NT2/D1 (cell line): ENCODE results near the gene BCAS3.
A peak's percentile ranks its signal among the peaks of the same experiment; 100 is the strongest.

Source experiments
- DNase-seq: peaks from one replicate; pipeline ENCODE4 v3.0.0-alpha.2; 2011; ENCODE audit warnings: low read depth, low spot score
- H3K27me3 ChIP-seq: 2 replicates; pipeline ENCODE4 v1.6.0; 2011; ENCODE audit warnings: mild to moderate bottlenecking; ENCODE audit not compliant: insufficient read length, insufficient read depth
- H3K36me3 ChIP-seq: 2 replicates; pipeline ENCODE4 v1.6.1; 2011; ENCODE audit warnings: mild to moderate bottlenecking, low read length, mixed read lengths; ENCODE audit not compliant: insufficient read depth, insufficient read length
- H3K4me1 ChIP-seq: 2 replicates; pipeline ENCODE4 v1.5.1; 2011; ENCODE audit not compliant: insufficient read depth, insufficient read length
- H3K4me3 ChIP-seq: 2 replicates; pipeline ENCODE4 v1.5.1; 2011; ENCODE audit warnings: low read depth; ENCODE audit not compliant: insufficient read length
- H3K9ac ChIP-seq: 2 replicates; pipeline ENCODE4 v1.6.0; 2011; ENCODE audit warnings: low read depth; ENCODE audit not compliant: insufficient read length
- H3K9me3 ChIP-seq: 2 replicates; pipeline ENCODE4 v1.5.1; 2011; ENCODE audit warnings: mild to moderate bottlenecking, low read length; ENCODE audit not compliant: insufficient read depth
- SUZ12 ChIP-seq: IDR thresholded peaks from 2 replicates; pipeline ENCODE4 v1.6.1; 2011; ENCODE audit not compliant: insufficient read length, insufficient read depth; ENCODE audit errors: extremely low read depth
- YY1 ChIP-seq: IDR thresholded peaks from 2 replicates; pipeline ENCODE4 v1.6.1; 2011; ENCODE audit not compliant: insufficient read length, insufficient read depth
- ZNF274 ChIP-seq: IDR thresholded peaks from 2 replicates; pipeline ENCODE4 v1.6.1; 2011; ENCODE audit warnings: mild to moderate bottlenecking, low read depth, low read length

Gene BCAS3

DNA sequence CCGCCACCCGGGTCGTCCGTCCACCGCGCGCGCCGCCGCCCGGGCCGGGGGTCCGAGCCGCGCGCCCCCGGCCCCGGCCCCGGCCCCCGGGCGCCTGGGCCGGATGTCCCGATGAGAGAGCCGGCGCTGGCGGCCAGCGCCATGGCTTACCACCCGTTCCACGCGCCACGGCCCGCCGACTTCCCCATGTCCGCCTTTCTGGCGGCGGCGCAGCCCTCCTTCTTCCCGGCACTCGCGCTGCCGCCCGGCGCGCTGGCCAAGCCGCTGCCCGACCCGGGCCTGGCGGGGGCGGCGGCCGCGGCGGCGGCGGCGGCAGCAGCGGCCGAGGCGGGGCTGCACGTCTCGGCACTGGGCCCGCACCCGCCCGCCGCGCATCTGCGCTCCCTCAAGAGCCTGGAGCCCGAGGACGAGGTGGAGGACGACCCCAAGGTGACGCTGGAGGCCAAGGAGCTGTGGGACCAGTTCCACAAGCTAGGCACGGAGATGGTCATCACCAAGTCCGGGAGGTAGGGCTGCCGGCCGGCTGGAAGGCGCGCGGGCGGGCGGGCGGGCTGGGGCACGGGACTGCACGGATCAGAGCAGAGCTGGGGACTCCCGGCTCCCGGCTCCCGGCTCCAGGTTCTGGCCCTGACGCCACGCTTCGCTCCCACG, 722.5 kb downstream of the BCAS3 start:
- DNase-seq = no peak
- peak overlapping the region; percentile 36 for H3K4me3 ChIP-seq
- H3K9me3 ChIP-seq = no peaks in the 10 kb centered on the region
- peaks cover 37% of the 10 kb centered on the region for H3K4me1 ChIP-seq
- H3K36me3 ChIP-seq = no peaks in the 10 kb centered on the region
- no peak for TF ChIP-seq YY1
- peak; percentile 67 for TF ChIP-seq SUZ12
- H3K9ac ChIP-seq = peak overlapping the region; percentile 61
- H3K27me3 ChIP-seq = peaks cover 97% of the 10 kb centered on the region

DNA sequence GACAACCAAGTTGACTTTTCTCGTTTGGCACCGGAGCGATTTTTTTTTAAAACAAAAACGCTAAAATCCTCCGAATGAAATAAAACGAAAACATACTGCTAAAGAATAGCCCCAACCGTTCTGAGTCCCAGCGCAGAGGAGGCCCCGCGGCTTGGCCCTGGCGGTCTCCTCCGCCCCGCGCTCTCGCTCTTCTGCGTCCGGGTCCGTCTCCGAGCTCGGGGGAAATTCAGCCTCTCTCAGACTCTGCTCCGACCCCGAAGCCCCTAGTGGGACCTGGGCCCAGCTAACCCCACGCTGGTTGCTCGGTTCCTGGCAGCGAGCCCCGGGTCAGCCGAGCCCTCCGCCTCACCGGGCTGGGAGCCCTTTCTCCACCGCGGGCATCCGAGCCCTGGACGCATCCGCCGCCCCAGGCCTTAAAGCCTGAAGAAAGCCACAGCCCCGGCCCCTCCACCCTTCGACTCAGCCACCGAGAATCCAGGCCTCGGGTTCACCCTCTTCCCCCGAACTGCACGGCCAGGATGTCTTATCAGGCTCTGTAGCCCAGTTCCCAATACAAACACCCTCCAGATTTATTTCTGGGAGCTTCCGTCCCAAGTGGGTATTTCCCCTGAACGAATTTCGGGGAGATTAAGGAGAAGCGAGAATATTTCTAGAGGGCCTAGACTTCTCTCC, 723.2 kb downstream of the BCAS3 start:
- H3K27me3 ChIP-seq = peaks cover 97% of the 10 kb centered on the region
- peaks cover 42% of the 10 kb centered on the region for H3K4me1 ChIP-seq
- H3K36me3 ChIP-seq = no peaks in the 10 kb centered on the region
- no peaks in the 10 kb centered on the region; the same call in 1 of the 2 replicates for H3K9me3 ChIP-seq
- H3K9ac ChIP-seq = no peak overlapping the region
- no peak for TF ChIP-seq YY1
- TF ChIP-seq ZNF274 = no peak
- peak; percentile 26 for TF ChIP-seq SUZ12
- peak overlapping the region; percentile 12 for H3K4me3 ChIP-seq
- no peak for DNase-seq

DNA sequence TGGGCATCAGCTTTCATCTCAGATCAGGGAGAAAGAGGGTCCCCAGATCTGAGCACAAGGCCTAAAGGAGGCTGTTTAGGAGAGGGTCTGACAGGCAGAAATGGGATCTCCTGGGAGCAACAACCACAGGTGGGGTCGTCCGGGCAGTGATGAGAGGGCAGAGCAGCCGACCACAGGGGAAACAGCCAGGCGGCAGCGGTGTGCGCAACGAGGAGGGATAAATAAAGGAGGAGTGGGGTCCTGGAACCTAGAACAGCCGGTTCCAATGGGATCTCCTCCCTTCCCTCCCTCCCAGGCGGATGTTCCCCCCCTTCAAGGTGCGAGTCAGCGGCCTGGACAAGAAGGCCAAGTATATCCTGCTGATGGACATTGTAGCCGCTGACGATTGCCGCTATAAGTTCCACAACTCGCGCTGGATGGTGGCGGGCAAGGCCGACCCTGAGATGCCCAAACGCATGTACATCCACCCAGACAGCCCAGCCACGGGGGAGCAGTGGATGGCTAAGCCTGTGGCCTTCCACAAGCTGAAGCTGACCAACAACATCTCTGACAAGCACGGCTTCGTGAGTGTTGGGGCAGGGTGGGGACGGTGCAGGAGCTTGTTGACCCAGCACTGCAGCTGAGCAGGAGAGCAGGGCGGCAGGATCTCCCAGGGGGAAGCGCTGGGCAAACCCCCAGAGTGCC, 723.9 kb downstream of the BCAS3 start:
- Histone ChIP-seq H3K9me3 (no peaks in the 10 kb centered on the region; the same call in 1 of the 2 replicates), H3K36me3 (no peaks in the 10 kb centered on the region), H3K4me1 (peaks cover 40% of the 10 kb centered on the region), H3K27me3 (peaks cover 97% of the 10 kb centered on the region), H3K4me3 (no peak overlapping the region), H3K9ac (no peak overlapping the region)
- no peak for DNase-seq
- TF ChIP-seq SUZ12 (peak; percentile 73), ZNF274 (no peak)

DNA sequence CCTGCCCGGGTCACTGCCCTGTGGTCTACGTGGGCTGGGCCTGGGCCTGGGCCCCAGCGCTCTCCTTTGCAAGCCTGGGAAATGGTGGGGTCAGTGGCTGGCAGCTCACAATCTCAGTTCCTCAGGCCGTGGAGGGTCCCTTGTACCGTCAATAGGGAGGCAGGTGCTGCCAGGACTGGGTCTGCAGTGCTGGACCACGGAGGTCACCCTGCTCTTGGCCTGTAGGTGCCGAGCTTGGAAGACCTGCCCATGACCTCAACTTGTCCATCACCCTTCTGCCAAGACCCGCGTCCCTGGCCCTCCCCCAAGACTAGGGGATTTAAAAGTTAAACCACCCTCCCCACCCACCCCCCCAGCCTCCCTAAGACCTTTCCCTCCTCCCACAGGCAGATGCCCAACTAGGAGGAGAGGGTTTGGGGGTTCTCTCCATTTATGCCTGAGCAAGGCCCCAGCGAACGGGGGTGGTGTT, 724.5 kb downstream of the BCAS3 start:
- H3K36me3 ChIP-seq = no peaks in the 10 kb centered on the region
- H3K4me1 ChIP-seq = peaks cover 37% of the 10 kb centered on the region
- H3K27me3 ChIP-seq = peaks cover 97% of the 10 kb centered on the region
- DNase-seq = no peak
- TF ChIP-seq SUZ12 (no peak), YY1 (no peak), ZNF274 (no peak)
- no peaks in the 10 kb centered on the region; the same call in 1 of the 2 replicates for H3K9me3 ChIP-seq
- no peak overlapping the region for H3K4me3 ChIP-seq
- H3K9ac ChIP-seq = no peak overlapping the region

DNA sequence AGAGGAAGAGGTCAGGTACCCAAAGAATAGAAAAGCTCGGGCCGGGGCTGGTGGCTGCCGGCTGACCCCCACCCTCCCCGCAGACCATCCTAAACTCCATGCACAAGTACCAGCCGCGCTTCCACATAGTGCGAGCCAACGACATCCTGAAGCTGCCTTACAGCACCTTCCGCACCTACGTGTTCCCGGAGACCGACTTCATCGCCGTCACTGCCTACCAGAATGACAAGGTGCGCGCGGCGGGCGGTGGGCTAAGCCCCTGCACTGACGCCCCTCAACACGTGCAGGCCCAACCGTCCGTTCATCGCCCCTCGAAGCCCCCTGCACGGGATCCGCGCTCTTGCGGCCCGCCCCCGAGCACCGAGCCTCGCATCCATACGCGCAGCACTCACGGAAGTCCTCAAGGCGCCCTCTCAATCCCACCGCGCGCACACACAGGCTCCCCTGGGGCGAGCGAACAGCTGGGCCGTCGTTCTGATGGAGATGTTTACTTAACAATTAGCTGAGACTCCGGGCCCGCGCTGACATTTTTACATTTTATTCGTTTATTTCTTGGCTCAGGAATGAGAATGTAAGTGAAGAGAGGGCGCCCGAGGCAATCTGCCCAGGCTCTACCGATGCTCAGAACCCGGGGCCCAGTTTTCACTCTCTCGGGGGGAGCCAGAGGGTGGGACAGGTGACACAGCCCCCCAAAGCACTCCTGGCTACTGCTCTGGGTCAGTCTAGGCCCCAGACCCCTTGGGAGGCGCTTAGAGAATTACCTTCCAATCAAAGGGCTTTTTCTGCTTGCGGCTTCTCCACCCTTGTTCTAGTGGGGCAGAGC, 725.5 kb downstream of the BCAS3 start:
- Histone ChIP-seq H3K4me1 (peaks cover 32% of the 10 kb centered on the region), H3K4me3 (peak overlapping the region; percentile 18), H3K36me3 (no peaks in the 10 kb centered on the region), H3K9ac (no peak overlapping the region), H3K9me3 (peaks cover under 1% of the 10 kb centered on the region; the same call in 1 of the 2 replicates), H3K27me3 (peaks cover 98% of the 10 kb centered on the region)
- no peak for DNase-seq
- TF ChIP-seq YY1 (no peak), ZNF274 (no peak), SUZ12 (peak; percentile 69)

DNA sequence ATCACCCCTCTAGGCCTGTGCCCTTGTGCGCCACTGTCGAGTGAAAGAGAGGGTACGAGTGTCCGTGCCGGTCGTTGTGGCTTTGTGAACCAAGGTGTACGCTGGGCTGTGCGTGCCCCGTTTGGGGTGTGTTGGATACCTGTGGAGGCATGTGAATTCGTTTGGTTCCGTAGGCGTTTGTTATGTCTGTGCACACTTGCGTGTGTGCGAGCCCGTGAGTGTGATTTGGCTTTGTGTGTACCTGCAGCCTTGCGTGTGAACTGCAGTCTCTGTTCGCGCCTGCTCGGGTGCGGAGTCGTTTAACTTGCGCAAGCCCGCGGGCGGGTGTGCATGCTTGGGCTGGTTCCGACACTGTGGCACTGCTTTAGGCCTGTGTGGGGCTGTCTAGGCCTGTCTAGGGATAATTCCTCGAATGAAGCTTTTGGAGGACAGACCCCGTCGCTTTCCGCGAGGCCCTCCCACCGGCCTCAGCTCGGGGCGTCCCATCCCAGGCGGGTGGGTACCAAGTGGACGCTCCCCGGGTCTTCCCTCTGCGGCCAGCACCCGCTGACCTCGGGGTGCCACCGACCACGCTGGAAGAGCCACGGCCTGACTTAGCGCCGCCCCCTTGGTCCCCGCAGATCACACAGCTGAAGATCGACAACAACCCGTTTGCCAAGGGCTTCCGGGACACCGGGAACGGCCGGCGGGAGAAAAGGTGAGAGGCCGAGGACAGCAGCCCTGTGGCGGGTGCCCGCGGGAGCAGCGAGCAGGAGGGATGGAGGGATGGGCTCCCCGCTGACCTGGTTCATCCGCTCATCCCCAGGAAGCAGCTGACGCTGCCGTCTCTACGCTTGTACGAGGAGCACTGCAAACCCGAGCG, 726.4 kb downstream of the BCAS3 start:
- Histone ChIP-seq H3K27me3 (peaks cover 98% of the 10 kb centered on the region), H3K4me1 (peaks cover 28% of the 10 kb centered on the region), H3K9ac (peak overlapping the region; percentile 77), H3K36me3 (no peaks in the 10 kb centered on the region), H3K4me3 (peak overlapping the region; percentile 45), H3K9me3 (peaks cover 7% of the 10 kb centered on the region; the same call in 1 of the 2 replicates)
- peak; percentile 88 for TF ChIP-seq SUZ12
- TF ChIP-seq ZNF274 = no peak
- no peak for DNase-seq
